Neural progenitor cell (in vitro differentiated cells): ENCODE results near the gene ZNF569. TPM values are rescaled to one million over a fixed set of nuclear protein-coding genes. Genes with fewer than 3 reads are reported as not detected.

ENCODE experiments used
- DNase-seq: peaks from one replicate; pipeline ENCODE4 v3.0.0-alpha.2; 2016; ENCODE audit warnings: low spot score
- H2AFZ ChIP-seq: fragments of 200-600 bp; sonication (generic); replicated peaks from 2 replicates; pipeline ENCODE4 v1.6.1; 2016; ENCODE audit warnings: antibody characterized with exemption
- H3F3A ChIP-seq: fragments of 200-600 bp; sonication (generic); 2 replicates; pipeline ENCODE4 v1.6.1; 2016; ENCODE audit warnings: antibody characterized with exemption, low read depth
- H3K27ac ChIP-seq: fragments of 200-600 bp; sonication (generic); 2 replicates; pipeline ENCODE4 v1.5.1; 2016; ENCODE audit warnings: mild to moderate bottlenecking
- H3K27me3 ChIP-seq: fragments of 200-600 bp; sonication (generic); 2 replicates; pipeline ENCODE4 v1.6.1; 2016; ENCODE audit warnings: mild to moderate bottlenecking, moderate library complexity
- H3K36me3 ChIP-seq: fragments of 200-600 bp; sonication (generic); 2 replicates; pipeline ENCODE4 v1.5.1; 2016
- H3K4me1 ChIP-seq: fragments of 200-600 bp; sonication (generic); 2 replicates; pipeline ENCODE4 v1.6.1; 2016; ENCODE audit warnings: mixed run types
- H3K4me2 ChIP-seq: fragments of 200-600 bp; sonication (generic); 2 replicates; pipeline ENCODE4 v1.6.1; 2016
- H3K4me3 ChIP-seq: fragments of 200-600 bp; sonication (generic); 2 replicates; pipeline ENCODE4 v1.5.1; 2016
- H3K79me2 ChIP-seq: fragments of 200-600 bp; sonication (generic); 2 replicates; pipeline ENCODE4 v1.6.1; 2016; ENCODE audit warnings: low read depth
- H3K9ac ChIP-seq: fragments of 200-600 bp; sonication (generic); 2 replicates; pipeline ENCODE4 v1.6.1; 2016
- H3K9me3 ChIP-seq: fragments of 200-600 bp; sonication (generic); 2 replicates; pipeline ENCODE4 v1.5.1; 2016; ENCODE audit warnings: low read depth
- H4K20me1 ChIP-seq: fragments of 200-600 bp; sonication (generic); 2 replicates; pipeline ENCODE4 v1.6.1; 2016; ENCODE audit warnings: low read depth
- H3K27ac Mint-ChIP-seq: 3 replicates; pipeline ENCODE4 v1.8.0; 2021; ENCODE audit warnings: mixed read lengths
- H3K27me3 Mint-ChIP-seq: 2 replicates; pipeline ENCODE4 v1.8.0; 2022; ENCODE audit warnings: low read depth, mild to moderate bottlenecking, inconsistent platforms, moderate library complexity, mixed read lengths; ENCODE audit not compliant: insufficient read depth
- H3K36me3 Mint-ChIP-seq: 3 replicates; pipeline ENCODE4 v1.8.0; 2021; ENCODE audit warnings: mixed read lengths
- H3K4me1 Mint-ChIP-seq: 3 replicates; pipeline ENCODE4 v1.8.0; 2021; ENCODE audit warnings: mixed read lengths
- H3K4me3 Mint-ChIP-seq: 3 replicates; pipeline ENCODE4 v1.8.0; 2021; ENCODE audit warnings: mild to moderate bottlenecking, moderate library complexity, mixed read lengths
- H3K9me3 Mint-ChIP-seq: 3 replicates; pipeline ENCODE4 v1.8.0; 2020; ENCODE audit warnings: mixed read lengths
- EZH2 ChIP-seq: fragments of 200-600 bp; sonication (generic); IDR thresholded peaks from 2 replicates; pipeline ENCODE4 v1.6.1; 2017; ENCODE audit warnings: antibody characterized with exemption, mild to moderate bottlenecking, moderate library complexity
- EZH2phosphoT487 ChIP-seq: fragments of 200-600 bp; sonication (generic); IDR thresholded peaks from 2 replicates; pipeline ENCODE4 v1.6.1; 2017; ENCODE audit warnings: antibody characterized with exemption
- total RNA-seq: library from RNA; depleted of rRNA; stranded (reverse); fragments of >200 nt; gene quantifications from 2 replicates; pipeline ENCODE4 v1.2.3, GENCODE V29; 2015; ENCODE audit warnings: low replicate concordance
- TF ChIP-seq, protein P1 (sequence below): fragments of 200-600 bp; sonication (generic); IDR thresholded peaks from 2 replicates; pipeline ENCODE4 v1.5.1; 2017; ENCODE audit warnings: antibody characterized with exemption, mild to moderate bottlenecking

ZNF569 gene
- total RNA-seq, 1 donor from 2014 or later = 31.6 TPM

GRCh38 chr19:37511186-37511585 is 43.9 kb upstream of the ZNF569 start:
- Histone ChIP-seq H2AFZ (no peak overlapping the region), H3F3A (peaks cover 4% of the 10 kb centered on the region), H3K4me1 (peaks cover 8% of the 10 kb centered on the region), H3K9ac (no peak overlapping the region), H3K9me3 (no peaks in the 10 kb centered on the region), H4K20me1 (no peaks in the 10 kb centered on the region), H3K4me3 (no peak overlapping the region), H3K79me2 (peaks cover 14% of the 10 kb centered on the region), H3K36me3 (peaks cover 9% of the 10 kb centered on the region), H3K27me3 (no peaks in the 10 kb centered on the region), H3K27ac (no peak overlapping the region), H3K4me2 (no peak overlapping the region)
- peaks cover 38% of the 10 kb centered on the region for H3K9me3 Mint-ChIP-seq
- peaks cover 50% of the 10 kb centered on the region for H3K36me3 Mint-ChIP-seq
- no peak for DNase-seq
- H3K27me3 Mint-ChIP-seq = peaks cover 2% of the 10 kb centered on the region
- H3K4me3 Mint-ChIP-seq = no peak overlapping the region
- TF ChIP-seq EZH2phosphoT487 = no peak
- TF ChIP-seq, protein P1, sequence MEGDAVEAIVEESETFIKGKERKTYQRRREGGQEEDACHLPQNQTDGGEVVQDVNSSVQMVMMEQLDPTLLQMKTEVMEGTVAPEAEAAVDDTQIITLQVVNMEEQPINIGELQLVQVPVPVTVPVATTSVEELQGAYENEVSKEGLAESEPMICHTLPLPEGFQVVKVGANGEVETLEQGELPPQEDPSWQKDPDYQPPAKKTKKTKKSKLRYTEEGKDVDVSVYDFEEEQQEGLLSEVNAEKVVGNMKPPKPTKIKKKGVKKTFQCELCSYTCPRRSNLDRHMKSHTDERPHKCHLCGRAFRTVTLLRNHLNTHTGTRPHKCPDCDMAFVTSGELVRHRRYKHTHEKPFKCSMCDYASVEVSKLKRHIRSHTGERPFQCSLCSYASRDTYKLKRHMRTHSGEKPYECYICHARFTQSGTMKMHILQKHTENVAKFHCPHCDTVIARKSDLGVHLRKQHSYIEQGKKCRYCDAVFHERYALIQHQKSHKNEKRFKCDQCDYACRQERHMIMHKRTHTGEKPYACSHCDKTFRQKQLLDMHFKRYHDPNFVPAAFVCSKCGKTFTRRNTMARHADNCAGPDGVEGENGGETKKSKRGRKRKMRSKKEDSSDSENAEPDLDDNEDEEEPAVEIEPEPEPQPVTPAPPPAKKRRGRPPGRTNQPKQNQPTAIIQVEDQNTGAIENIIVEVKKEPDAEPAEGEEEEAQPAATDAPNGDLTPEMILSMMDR = no peak
- TF ChIP-seq EZH2 = no peak
- H3K27ac Mint-ChIP-seq = no peak overlapping the region
- H3K4me1 Mint-ChIP-seq = no peaks in the 10 kb centered on the region

- Histone ChIP-seq H3K36me3 (no peaks in the 10 kb centered on the region), H3K27me3 (no peaks in the 10 kb centered on the region), H3K9me3 (no peaks in the 10 kb centered on the region), H2AFZ (peak overlapping the region; percentile 99), H3K4me3 (peak overlapping the region; percentile 85), H3K27ac (peak overlapping the region; percentile 92), H3K4me2 (peak overlapping the region; percentile 82), H4K20me1 (no peaks in the 10 kb centered on the region), H3K4me1 (peaks cover 8% of the 10 kb centered on the region), H3K9ac (peak overlapping the region; percentile 75), H3F3A (peaks cover 9% of the 10 kb centered on the region), H3K79me2 (peaks cover 14% of the 10 kb centered on the region)
- Mint-ChIP-seq H3K27me3 (no peaks in the 10 kb centered on the region), H3K4me1 (no peaks in the 10 kb centered on the region), H3K9me3 (peaks cover 35% of the 10 kb centered on the region), H3K36me3 (peaks cover 35% of the 10 kb centered on the region), H3K4me3 (no peak overlapping the region), H3K27ac (no peak overlapping the region)
- TF ChIP-seq, protein P1 = no peak
- TF ChIP-seq EZH2phosphoT487 (no peak), EZH2 (no peak)
- no peak for DNase-seq
Observed at GRCh38 chr19:37507167-37507464, 39.9 kb upstream of the ZNF569 start.

DNA sequence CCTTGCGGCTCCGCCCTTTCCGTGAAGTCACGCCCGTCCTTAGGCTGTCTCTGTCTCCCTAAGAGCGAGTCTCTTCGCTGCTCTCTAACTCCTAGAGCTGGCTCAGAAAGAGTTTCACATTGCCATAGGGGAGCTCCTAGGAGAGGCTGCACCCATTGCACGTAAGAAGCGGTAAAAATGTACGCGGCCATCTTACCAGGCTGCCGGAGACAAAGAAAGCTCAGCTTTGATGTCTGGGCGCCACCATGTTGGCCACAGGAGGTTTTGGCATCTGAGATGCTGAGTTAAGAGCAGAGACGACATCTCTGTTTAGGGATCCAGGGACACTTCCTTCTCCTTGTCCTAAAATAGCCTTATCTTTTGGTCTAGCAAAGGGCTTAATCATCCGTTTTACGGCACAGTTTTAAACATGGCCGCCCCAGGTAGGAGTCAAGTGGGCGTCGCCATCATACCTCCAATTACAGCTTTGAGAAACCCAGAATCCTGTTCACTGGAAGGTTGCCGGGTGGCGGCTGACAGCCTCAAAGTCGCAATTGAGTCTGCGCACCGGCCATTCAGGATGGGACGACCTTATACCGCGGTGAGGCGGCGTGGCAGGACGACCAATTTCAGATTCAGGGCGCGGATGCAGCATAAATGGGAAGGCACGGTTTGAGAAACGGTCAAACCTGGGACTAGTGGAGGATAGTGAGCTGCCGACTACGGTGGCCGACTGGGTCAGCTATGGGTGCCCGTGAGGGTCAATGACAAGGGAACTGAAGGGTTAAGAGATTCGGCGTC is 39.3 kb upstream of the ZNF569 start, which contains the start of gene ZNF793:
Gene ZNF793, plus strand, starts transcription at position 553 of the 780 bp plus-strand sequence. CDS start 16,501 bp downstream, outside the sequence.
- no peaks in the 10 kb centered on the region for H3K4me1 Mint-ChIP-seq
- peak; percentile 90 for DNase-seq
- Histone ChIP-seq H4K20me1 (no peaks in the 10 kb centered on the region), H3K27me3 (no peaks in the 10 kb centered on the region), H3K4me1 (peaks cover 8% of the 10 kb centered on the region), H3K4me2 (peak within 1 kb of the TSS; percentile 82), H3K9me3 (no peaks in the 10 kb centered on the region), H3F3A (peaks cover 9% of the 10 kb centered on the region), H2AFZ (peak within 1 kb of the TSS; percentile 99), H3K27ac (peak within 1 kb of the TSS; percentile 92), H3K79me2 (peaks cover 14% of the 10 kb centered on the region), H3K9ac (peak within 1 kb of the TSS; percentile 75), H3K4me3 (peak within 1 kb of the TSS; percentile 85), H3K36me3 (no peaks in the 10 kb centered on the region)
- H3K4me3 Mint-ChIP-seq = no peak within 1 kb of the TSS
- peaks cover 35% of the 10 kb centered on the region for H3K9me3 Mint-ChIP-seq
- TF ChIP-seq EZH2phosphoT487 (no peak), EZH2 (no peak)
- TF ChIP-seq, protein P1 = no peak
- no peaks in the 10 kb centered on the region for H3K27me3 Mint-ChIP-seq
- peaks cover 31% of the 10 kb centered on the region for H3K36me3 Mint-ChIP-seq
- no peak within 1 kb of the TSS for H3K27ac Mint-ChIP-seq
